ENCODE measurements around the gene DAGLB.

- no peak for TF ChIP-seq GATA2 (IDR thresholded peaks at IDR 0.05; ENCODE audit: low read depth, low read length)
- no peak for TF ChIP-seq GATA3 (IDR thresholded peaks at IDR 0.05; ENCODE audit: low read depth, low read length)
Observed at GRCh38 chr7:6392712-6393666, 54.8 kb downstream of the DAGLB start.
